IPS DF 6.9 (cell line): ENCODE data around the gene HPCAL1.

Experiments
- DNase-seq: peaks from one replicate; pipeline ENCODE4 v3.0.0-alpha.2; 2013; ENCODE audit warnings: low read depth, low spot score
- H3K27ac ChIP-seq: one replicate; pipeline ENCODE4 v1.5.1; 2013; ENCODE audit warnings: low read length, control low read depth
- H3K27me3 ChIP-seq: 2 replicates; pipeline ENCODE4 v1.6.1; 2013; ENCODE audit warnings: mild to moderate bottlenecking, low read length; ENCODE audit not compliant: control insufficient read depth, insufficient read depth
- H3K36me3 ChIP-seq: 2 replicates; pipeline ENCODE4 v1.6.1; 2013; ENCODE audit warnings: low read length; ENCODE audit not compliant: control insufficient read depth, insufficient read depth
- H3K4me1 ChIP-seq: 2 replicates; pipeline ENCODE4 v1.6.1; 2013; ENCODE audit warnings: low read length; ENCODE audit not compliant: control insufficient read depth, insufficient read depth
- H3K4me3 ChIP-seq: 2 replicates; pipeline ENCODE4 v1.5.1; 2013; ENCODE audit warnings: mild to moderate bottlenecking, low read length
- H3K9me3 ChIP-seq: 2 replicates; pipeline ENCODE4 v1.6.1; 2013; ENCODE audit warnings: low read length, inconsistent platforms; ENCODE audit not compliant: control insufficient read depth, insufficient read depth
- WGBS: extraction: QIAGEN DNeasy Blood & Tissue Kit; methylation state at CpG from one replicate; pipeline ENCODE4 v1.1.7; 2013; ENCODE audit warnings: mixed read lengths, missing lambda C conversion rate; ENCODE audit not compliant: insufficient read length, insufficient coverage; 5-methylcytosine and 5-hydroxymethylcytosine counted together

Gene HPCAL1

DNA sequence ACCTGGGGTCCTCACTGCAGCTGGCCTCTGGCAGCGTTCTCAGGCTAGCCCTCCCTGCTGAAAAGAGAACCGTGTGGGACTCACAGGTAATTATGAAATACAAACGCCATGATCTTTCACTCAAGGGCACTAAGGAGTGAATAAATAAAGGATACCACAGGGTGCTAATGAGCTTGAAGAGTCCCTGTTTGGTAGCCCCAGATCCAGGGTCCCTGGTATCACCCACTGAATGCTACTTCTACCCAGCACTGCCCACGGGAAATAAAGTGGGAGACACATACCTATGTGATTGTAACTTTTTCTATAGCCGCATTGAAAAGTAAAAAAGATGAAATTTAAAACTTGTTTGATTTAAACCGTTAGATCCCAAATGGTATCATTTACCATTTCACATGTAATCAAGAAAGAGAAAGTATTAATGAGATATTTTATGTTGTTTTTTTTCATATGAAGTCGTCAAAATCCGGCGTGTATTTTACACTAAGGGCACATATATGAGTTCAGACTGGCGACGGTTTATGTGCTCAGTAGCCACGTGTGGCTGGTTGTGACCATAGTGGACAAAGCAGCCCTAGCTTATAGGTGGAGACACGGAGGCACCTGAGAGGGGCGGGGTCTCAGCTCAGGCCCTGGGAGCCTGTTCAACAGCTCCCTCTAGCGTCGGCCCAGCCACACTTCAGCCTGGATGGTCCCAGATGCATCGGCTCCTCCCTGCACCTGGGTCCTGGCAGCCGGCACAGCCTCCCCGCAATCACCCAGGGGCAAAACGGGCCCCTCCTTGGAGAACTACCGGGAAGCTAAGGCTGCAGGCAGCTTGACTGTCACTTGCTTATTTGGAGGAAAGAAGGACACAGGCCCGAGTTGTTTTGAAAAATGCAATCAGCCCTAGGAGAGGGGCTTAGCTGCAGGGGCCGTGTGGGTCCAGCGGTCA, 106.2 kb downstream of the HPCAL1 start:
- no CpG with 5 or more reads among the region's 24 CpGs for WGBS
- Histone ChIP-seq H3K9me3 (no peaks in the 10 kb centered on the region), H3K36me3 (no peaks in the 10 kb centered on the region), H3K27me3 (no peaks in the 10 kb centered on the region), H3K27ac (no peak overlapping the region), H3K4me1 (no peaks in the 10 kb centered on the region), H3K4me3 (no peak overlapping the region)
- DNase-seq = peak; percentile 81

DNA sequence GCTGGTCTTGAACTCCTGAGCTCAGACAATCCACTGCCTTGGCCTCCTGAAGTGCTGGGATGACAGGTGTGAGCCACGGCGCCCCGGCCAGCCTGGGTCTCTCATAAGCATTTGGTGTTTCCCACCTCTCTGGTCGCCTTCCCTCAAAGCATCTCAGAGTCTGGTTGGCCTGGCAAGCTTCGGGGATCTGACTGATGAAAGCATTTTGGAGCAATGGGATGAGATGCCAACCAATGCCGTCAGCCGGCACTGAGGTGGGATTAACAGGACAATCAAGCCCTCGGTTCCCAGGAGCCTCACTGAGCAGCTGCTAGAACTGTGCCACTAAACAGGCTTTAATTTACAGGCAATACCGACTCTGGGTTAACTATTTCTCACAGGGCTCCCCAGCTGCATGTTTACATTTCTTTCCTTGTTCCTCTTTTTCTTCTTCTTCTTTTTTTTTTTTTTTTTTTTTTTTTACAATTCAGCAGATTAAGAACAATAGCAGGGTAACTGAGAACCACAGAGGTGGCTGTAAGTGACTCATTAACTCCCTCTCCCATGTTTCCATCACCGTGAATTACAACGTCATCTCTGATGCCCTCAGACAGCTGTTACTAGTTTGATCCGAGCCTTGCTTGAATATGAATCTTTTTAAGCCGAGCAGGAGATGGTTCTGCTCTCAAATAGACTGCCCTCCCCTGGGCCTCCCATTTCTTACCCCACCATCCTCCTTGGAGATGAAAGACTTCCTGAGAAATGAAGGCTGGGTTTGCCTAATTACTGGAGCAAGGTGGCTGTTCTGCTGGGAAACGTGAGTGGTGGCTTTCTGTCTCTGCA, 107.5 kb downstream of the HPCAL1 start:
- no peak for DNase-seq
- H3K4me3 ChIP-seq = no peak overlapping the region
- WGBS = no CpG with 5 or more reads among the region's 14 CpGs

GRCh38 chr2:10410823-10411437, 108.2 kb downstream of the HPCAL1 start:
- no peak for DNase-seq
- H3K4me1 ChIP-seq = no peaks in the 10 kb centered on the region
- H3K9me3 ChIP-seq = no peaks in the 10 kb centered on the region
- H3K27me3 ChIP-seq = no peaks in the 10 kb centered on the region
- no peak overlapping the region for H3K4me3 ChIP-seq
- no peaks in the 10 kb centered on the region for H3K36me3 ChIP-seq
- no CpG with 5 or more reads among the region's 13 CpGs for WGBS
- no peak overlapping the region for H3K27ac ChIP-seq

More for the DNA sequence above, 107.5 kb downstream of the HPCAL1 start:
- Histone ChIP-seq H3K27me3 (no peaks in the 10 kb centered on the region), H3K27ac (no peak overlapping the region), H3K4me1 (no peaks in the 10 kb centered on the region), H3K36me3 (no peaks in the 10 kb centered on the region), H3K9me3 (no peaks in the 10 kb centered on the region)

- H3K9me3 ChIP-seq = no peaks in the 10 kb centered on the region
- no peaks in the 10 kb centered on the region for H3K4me1 ChIP-seq
- no peak overlapping the region for H3K27ac ChIP-seq
- no CpG with 5 or more reads among the region's 8 CpGs for WGBS
- no peaks in the 10 kb centered on the region for H3K27me3 ChIP-seq
- DNase-seq = no peak
- no peak overlapping the region for H3K4me3 ChIP-seq
- H3K36me3 ChIP-seq = no peaks in the 10 kb centered on the region
Measured at GRCh38 chr2:10411557-10411956, 108.9 kb downstream of the HPCAL1 start.

DNA sequence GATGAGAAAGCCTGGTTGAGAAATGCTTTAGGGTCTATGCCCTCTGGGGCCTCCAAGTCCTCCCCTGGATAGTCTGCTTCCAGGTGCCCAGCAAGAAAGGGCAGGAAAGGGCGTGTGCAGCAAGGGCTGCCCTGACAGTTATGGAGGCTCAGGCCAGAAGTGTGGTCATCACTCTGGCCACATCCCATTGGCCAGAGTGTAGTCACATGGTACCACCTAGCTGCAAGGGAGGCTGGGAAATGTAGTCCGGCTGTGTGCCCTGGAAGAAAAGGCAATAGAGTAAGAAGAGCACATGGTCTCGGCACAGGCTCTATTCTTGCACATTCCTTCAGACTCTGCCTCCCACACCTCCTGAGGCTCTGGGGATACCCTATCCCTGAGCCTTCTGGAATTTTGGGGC, 109.7 kb downstream of the HPCAL1 start:
- no peaks in the 10 kb centered on the region for H3K4me1 ChIP-seq
- no peak overlapping the region for H3K4me3 ChIP-seq
- no peak for DNase-seq
- no CpG with 5 or more reads among the region's 3 CpGs for WGBS
- H3K9me3 ChIP-seq = no peaks in the 10 kb centered on the region
- H3K36me3 ChIP-seq = no peaks in the 10 kb centered on the region
- no peaks in the 10 kb centered on the region for H3K27me3 ChIP-seq
- no peak overlapping the region for H3K27ac ChIP-seq

- no peak for DNase-seq
- Histone ChIP-seq H3K36me3 (no peaks in the 10 kb centered on the region), H3K27me3 (no peaks in the 10 kb centered on the region), H3K4me1 (no peaks in the 10 kb centered on the region), H3K27ac (no peak overlapping the region), H3K9me3 (no peaks in the 10 kb centered on the region), H3K4me3 (no peak overlapping the region)
- no CpG with 5 or more reads among the region's 10 CpGs for WGBS
Measured at GRCh38 chr2:10413503-10413902, 110.8 kb downstream of the HPCAL1 start.

DNA sequence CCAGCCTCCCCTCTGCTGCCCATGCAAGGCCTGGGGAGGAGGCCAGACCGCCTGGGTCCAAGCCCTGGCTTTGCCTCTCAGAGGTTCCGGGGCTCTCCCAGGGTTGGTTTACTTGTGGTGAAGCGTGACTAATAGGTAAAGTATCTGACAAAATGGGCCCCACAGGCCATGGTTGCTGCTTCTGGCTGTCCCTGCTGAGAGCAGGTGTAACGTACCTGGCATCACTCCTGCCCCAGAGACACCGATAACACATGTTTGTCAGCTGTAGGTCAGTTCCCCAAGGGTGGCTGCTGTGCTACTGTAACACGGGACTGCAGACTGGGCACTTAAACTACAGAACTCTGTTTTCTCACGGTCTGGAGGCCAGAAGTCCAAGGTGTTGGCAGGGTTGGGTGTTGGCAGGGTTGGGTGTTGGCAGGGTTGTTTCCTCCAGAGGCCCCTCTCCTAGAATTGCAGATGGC, 111.3 kb downstream of the HPCAL1 start:
- no peaks in the 10 kb centered on the region for H3K27me3 ChIP-seq
- H3K36me3 ChIP-seq = no peaks in the 10 kb centered on the region
- H3K27ac ChIP-seq = no peak overlapping the region
- WGBS = no CpG with 5 or more reads among the region's 7 CpGs
- no peaks in the 10 kb centered on the region for H3K9me3 ChIP-seq
- DNase-seq = no peak
- no peak overlapping the region for H3K4me3 ChIP-seq
- H3K4me1 ChIP-seq = no peaks in the 10 kb centered on the region

- no peaks in the 10 kb centered on the region; the same call in 1 of the 2 replicates for H3K36me3 ChIP-seq
- no peaks in the 10 kb centered on the region for H3K4me1 ChIP-seq
- no peaks in the 10 kb centered on the region for H3K27me3 ChIP-seq
- H3K4me3 ChIP-seq = no peak overlapping the region
- H3K27ac ChIP-seq = no peak overlapping the region
- WGBS = no CpG with 5 or more reads among the region's 10 CpGs
- no peaks in the 10 kb centered on the region for H3K9me3 ChIP-seq
- DNase-seq = no peak
Measured at GRCh38 chr2:10414591-10414990, 111.9 kb downstream of the HPCAL1 start.

GRCh38 chr2:10415048-10415447, 112.3 kb downstream of the HPCAL1 start:
- Histone ChIP-seq H3K27ac (no peak overlapping the region), H3K36me3 (peaks cover 2% of the 10 kb centered on the region; the same call in 1 of the 2 replicates)
- WGBS = no CpG with 5 or more reads among the region's 8 CpGs

GRCh38 chr2:10415640-10416039, 112.9 kb downstream of the HPCAL1 start:
- H3K4me1 ChIP-seq = no peaks in the 10 kb centered on the region
- no peaks in the 10 kb centered on the region for H3K9me3 ChIP-seq
- no peaks in the 10 kb centered on the region for H3K27me3 ChIP-seq
- DNase-seq = no peak
- no CpG with 5 or more reads among the region's 12 CpGs for WGBS
- H3K27ac ChIP-seq = no peak overlapping the region
- H3K4me3 ChIP-seq = no peak overlapping the region
- H3K36me3 ChIP-seq = peaks cover 2% of the 10 kb centered on the region; the same call in 1 of the 2 replicates

More at GRCh38 chr2:10415048-10415447, 112.3 kb downstream of the HPCAL1 start:
- no peak overlapping the region for H3K4me3 ChIP-seq
- no peaks in the 10 kb centered on the region for H3K27me3 ChIP-seq
- no peaks in the 10 kb centered on the region for H3K4me1 ChIP-seq
- no peak for DNase-seq
- H3K9me3 ChIP-seq = no peaks in the 10 kb centered on the region
